Suprapubic skin (tissue), 4 donors: Measurements from ENCODE around the gene KCTD5.

Source experiments
- CTCF ChIP-seq, 2 donors: fragments of 200-600 bp in 1 of 2; fragments of 450-650 bp in 1 of 2; sonication (generic) in 1 of 2; IDR thresholded peaks; one replicate each; pipeline ENCODE4 v1.5.1; 2016 to 2019; ENCODE audit warnings: antibody characterized with exemption in 2 of 2, mild to moderate bottlenecking in 1 of 2, moderate library complexity in 1 of 2
- POLR2A ChIP-seq, 2 donors: fragments of 450-650 bp; IDR thresholded peaks; one replicate each; pipeline ENCODE4 v1.6.1; 2017; ENCODE audit warnings: antibody characterized with exemption in 2 of 2, mild to moderate bottlenecking in 2 of 2, moderate library complexity in 2 of 2
- POLR2AphosphoS5 ChIP-seq, 3 donors: sonication (generic); formaldehyde crosslinking; IDR thresholded peaks; one replicate each; pipeline ENCODE4 v1.6.1; 2017; ENCODE audit warnings: antibody characterized with exemption in 3 of 3

- no peak for TF ChIP-seq CTCF (IDR thresholded peaks at IDR 0.05)
- no peak for TF ChIP-seq POLR2AphosphoS5 (IDR thresholded peaks at IDR 0.05)
- TF ChIP-seq POLR2A (IDR thresholded peaks at IDR 0.05): no peak
Measured at GRCh38 chr16:2689968-2690801, 7.9 kb downstream of the KCTD5 start.
